ENCODE measurements around the gene TLE1. TPM values are rescaled to one million over a fixed set of nuclear protein-coding genes. Genes with fewer than 3 reads are reported as not detected.

The TLE1 gene
- total and polyA plus RNA-seq, 10 of the 15 experiments (the other 5 are each of a cell fraction or from before 2014, with no cell fraction given) = 0.04 to 0.23 (median 0.10) TPM; not detected in 6

DNA sequence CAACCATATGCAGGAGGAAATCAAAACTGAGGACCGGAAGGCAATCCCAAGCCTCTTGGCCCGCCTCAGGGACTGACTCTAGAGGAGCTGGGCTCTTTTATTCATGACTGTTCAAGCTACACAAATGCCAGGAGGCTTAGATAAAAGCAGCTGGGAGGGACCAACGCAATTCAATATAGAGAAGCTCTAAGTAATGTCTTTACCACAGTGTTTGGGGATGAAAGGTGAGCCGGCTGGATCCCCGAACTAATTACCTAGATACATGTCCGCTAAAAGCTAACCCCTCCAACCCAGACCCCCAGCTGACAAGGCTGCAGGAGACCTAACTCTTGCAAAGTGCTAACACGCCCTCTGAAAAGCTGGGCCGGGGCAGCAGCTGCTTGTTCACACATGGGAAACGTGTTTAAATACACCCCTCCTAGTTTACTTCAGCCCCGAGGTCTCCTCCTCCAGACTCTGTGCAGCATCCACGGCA lies 67.5 kb downstream of the TLE1 start (continued):
- TF ChIP-seq, protein P1, sequence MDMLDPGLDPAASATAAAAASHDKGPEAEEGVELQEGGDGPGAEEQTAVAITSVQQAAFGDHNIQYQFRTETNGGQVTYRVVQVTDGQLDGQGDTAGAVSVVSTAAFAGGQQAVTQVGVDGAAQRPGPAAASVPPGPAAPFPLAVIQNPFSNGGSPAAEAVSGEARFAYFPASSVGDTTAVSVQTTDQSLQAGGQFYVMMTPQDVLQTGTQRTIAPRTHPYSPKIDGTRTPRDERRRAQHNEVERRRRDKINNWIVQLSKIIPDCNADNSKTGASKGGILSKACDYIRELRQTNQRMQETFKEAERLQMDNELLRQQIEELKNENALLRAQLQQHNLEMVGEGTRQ (IDR thresholded peaks at IDR 0.05; ENCODE audit: borderline replicate concordance, low read depth, low read length) = no peak
- TF ChIP-seq, protein P2, sequence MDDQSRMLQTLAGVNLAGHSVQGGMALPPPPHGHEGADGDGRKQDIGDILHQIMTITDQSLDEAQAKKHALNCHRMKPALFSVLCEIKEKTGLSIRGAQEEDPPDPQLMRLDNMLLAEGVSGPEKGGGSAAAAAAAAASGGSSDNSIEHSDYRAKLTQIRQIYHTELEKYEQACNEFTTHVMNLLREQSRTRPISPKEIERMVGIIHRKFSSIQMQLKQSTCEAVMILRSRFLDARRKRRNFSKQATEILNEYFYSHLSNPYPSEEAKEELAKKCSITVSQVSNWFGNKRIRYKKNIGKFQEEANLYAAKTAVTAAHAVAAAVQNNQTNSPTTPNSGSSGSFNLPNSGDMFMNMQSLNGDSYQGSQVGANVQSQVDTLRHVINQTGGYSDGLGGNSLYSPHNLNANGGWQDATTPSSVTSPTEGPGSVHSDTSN (IDR thresholded peaks at IDR 0.05; ENCODE audit: insufficient replicate concordance, low read depth, low read length) = no peak
- no peak for TF ChIP-seq SPI1 (IDR thresholded peaks at IDR 0.05; ENCODE audit: borderline replicate concordance, insufficient read depth, low read depth, low read length)
- TF ChIP-seq SMARCA5 (IDR thresholded peaks at IDR 0.05) = no peak

GRCh38 chr9:81621118-81621517 lies 68.2 kb downstream of the TLE1 start:
- ATAC-seq = no peak

More at GRCh38 chr9:81621118-81621517, 68.2 kb downstream of the TLE1 start:
- ChIA-PET RAD21 (ENCODE audit: unreplicated experiment) (no interaction called here), POLR2A (no interaction called here), SMC1A (ENCODE audit: uncharacterized antibody, unreplicated experiment) (no interaction called here), CTCF (no interaction called here)
- Histone ChIP-seq H3K27me3 (replicated peaks in 1 of 2; ENCODE audit: control insufficient read depth in 2 of 2, insufficient read depth in 2 of 2, low read length in 1 of 2) (no peaks in the 10 kb centered on the region), H4K20me1 (ENCODE audit: control insufficient read depth, insufficient read depth) (no peaks in the 10 kb centered on the region), H3K36me3 (ENCODE audit: control insufficient read depth in 2 of 2, insufficient read depth in 2 of 2, low read length in 1 of 2) (no peaks in the 10 kb centered on the region), H3K9me3 (replicated peaks; ENCODE audit: control insufficient read depth, insufficient read depth, low read length) (no peaks in the 10 kb centered on the region), H3K79me2 (ENCODE audit: control insufficient read depth, insufficient read depth, low read length) (no peaks in the 10 kb centered on the region), H3K4me1 (ENCODE audit: control insufficient read depth, insufficient read depth, low read length) (no peaks in the 10 kb centered on the region), H3K4me3 (no peak overlapping the region), H2AFZ (ENCODE audit: control insufficient read depth, low read depth, low read length) (no peak overlapping the region), H3K4me2 (ENCODE audit: control insufficient read depth, insufficient read depth) (no peak overlapping the region), H3K27ac (ENCODE audit: control insufficient read depth, insufficient read depth) (no peak overlapping the region), H3K9ac (ENCODE audit: control insufficient read depth, insufficient read depth, low read length) (no peak overlapping the region)
- no peak for TF ChIP-seq SMAD5 (IDR thresholded peaks at IDR 0.05; ENCODE audit: low read depth)
- no peak for TF ChIP-seq CBX5 (IDR thresholded peaks at IDR 0.05; ENCODE audit: low read depth)
- TF ChIP-seq FOXM1 (IDR thresholded peaks at IDR 0.05; ENCODE audit: low read depth, low read length) = no peak
- no peak for TF ChIP-seq BCL11A (IDR thresholded peaks at IDR 0.05; ENCODE audit: low read depth, low read length)
- no peak for TF ChIP-seq CHD2 (IDR thresholded peaks at IDR 0.05; ENCODE audit: borderline replicate concordance, low read depth, low read length)
- no peak for TF ChIP-seq TBL1XR1 (IDR thresholded peaks at IDR 0.05; ENCODE audit: low read depth, low read length)
- no peak for DNase-seq (ENCODE audit: low read depth, low spot score)
- 97% methylated on average over 2 of the region's 2 CpGs for WGBS (ENCODE audit: insufficient coverage, insufficient replicate concordance, low lambda C conversion rate, missing lambda C conversion rate)
- no TSS peak for BruUV-seq (replicated peaks)
- in situ Hi-C loops (cut with MboI) = no loop called here
- intact Hi-C loops (cut with micrococcal nuclease; ENCODE audit: unreplicated experiment) = no loop called here
- no peak for FAIRE-seq

All from GM12878 (cell line).